Sigmoid colon (tissue), 4 donors: ENCODE results near the gene PISD.

Experiments
- POLR2A ChIP-seq, 2 donors: fragments of 450-650 bp; IDR thresholded peaks; one replicate each; pipeline ENCODE4 v1.6.1; 2016; ENCODE audit warnings: antibody characterized with exemption in 2 of 2, mild to moderate bottlenecking in 2 of 2, moderate library complexity in 2 of 2
- POLR2AphosphoS5 ChIP-seq, 4 donors: sonication (generic); formaldehyde crosslinking; IDR thresholded peaks; one replicate each; pipeline ENCODE4 v1.6.1; 2017; ENCODE audit warnings: antibody characterized with exemption in 4 of 4
- TF ChIP-seq, protein P1 (sequence below), 4 experiments: fragments of 450-650 bp in 3 of 4; fragments of 200-600 bp in 1 of 4; IDR thresholded peaks; one replicate each; pipeline ENCODE4 v1.5.1; 2016 to 2019; ENCODE audit warnings: antibody characterized with exemption in 4 of 4, mild to moderate bottlenecking in 3 of 4, moderate library complexity in 2 of 4

DNA sequence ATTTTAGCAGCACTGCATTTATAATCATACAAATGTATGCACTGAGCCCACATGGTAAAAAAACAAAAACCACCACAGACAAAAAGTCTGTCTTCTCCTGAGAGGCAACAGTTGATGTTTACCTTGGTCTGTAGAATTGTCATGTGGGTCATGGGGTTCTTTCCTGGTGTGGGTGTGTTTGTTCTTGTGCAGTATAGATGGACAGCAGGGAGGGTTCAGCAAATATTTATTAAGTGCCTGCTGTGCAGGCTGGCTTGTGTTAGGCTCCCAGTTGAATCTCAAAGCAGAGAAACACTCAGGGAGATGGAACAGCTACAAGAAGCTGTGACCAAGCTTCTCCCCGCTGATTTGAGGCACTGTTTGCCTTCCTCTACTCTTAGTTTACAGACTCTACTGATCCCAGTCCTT, 82.2 kb downstream of the PISD start:
- TF ChIP-seq, protein P1, sequence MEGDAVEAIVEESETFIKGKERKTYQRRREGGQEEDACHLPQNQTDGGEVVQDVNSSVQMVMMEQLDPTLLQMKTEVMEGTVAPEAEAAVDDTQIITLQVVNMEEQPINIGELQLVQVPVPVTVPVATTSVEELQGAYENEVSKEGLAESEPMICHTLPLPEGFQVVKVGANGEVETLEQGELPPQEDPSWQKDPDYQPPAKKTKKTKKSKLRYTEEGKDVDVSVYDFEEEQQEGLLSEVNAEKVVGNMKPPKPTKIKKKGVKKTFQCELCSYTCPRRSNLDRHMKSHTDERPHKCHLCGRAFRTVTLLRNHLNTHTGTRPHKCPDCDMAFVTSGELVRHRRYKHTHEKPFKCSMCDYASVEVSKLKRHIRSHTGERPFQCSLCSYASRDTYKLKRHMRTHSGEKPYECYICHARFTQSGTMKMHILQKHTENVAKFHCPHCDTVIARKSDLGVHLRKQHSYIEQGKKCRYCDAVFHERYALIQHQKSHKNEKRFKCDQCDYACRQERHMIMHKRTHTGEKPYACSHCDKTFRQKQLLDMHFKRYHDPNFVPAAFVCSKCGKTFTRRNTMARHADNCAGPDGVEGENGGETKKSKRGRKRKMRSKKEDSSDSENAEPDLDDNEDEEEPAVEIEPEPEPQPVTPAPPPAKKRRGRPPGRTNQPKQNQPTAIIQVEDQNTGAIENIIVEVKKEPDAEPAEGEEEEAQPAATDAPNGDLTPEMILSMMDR (IDR thresholded peaks at IDR 0.05) = no peak
- TF ChIP-seq POLR2A (IDR thresholded peaks at IDR 0.05) (no peak), POLR2AphosphoS5 (IDR thresholded peaks at IDR 0.05) (no peak)
